Right kidney (tissue), 1 donor: ENCODE results near the gene CCDC178.

Experiments used
- DNase-seq: peaks from one replicate; pipeline ENCODE4 v3.0.0-alpha.2; 2016

The CCDC178 gene

GRCh38 chr18:32911660-32912284 lies 528.7 kb downstream of the CCDC178 start:
- DNase-seq, result no peak

DNA sequence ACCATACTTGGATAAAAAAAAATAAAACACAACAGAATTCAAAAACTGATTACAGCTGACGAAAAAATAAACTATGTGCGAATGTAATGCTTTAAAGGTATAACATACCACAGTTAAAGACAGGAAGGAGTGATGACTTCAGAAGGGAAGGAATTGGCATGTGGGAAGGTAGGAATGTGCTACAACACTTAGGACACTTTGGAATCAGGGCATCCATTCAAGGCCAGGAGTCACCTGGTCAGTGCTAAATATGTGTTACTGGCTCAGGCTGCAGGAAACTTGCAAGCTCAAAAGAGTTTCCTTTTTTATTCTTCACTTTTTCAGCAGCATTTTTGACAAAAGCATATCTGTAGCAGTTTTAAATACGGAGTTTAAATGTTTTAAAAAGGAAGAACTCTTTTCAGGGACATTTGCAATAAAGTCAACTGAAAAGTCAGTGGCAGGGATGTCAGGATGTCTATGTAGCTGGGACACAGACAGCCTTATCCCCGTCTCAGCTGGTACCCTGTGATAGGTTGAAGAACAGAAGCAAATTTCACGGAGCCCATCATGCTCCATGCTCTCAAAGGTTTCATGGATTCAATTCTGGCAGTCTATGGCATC lies 529.7 kb downstream of the CCDC178 start:
- DNase-seq, result no peak

GRCh38 chr18:32909798-32910561 lies 530.5 kb downstream of the CCDC178 start:
- DNase-seq, result no peak

DNA sequence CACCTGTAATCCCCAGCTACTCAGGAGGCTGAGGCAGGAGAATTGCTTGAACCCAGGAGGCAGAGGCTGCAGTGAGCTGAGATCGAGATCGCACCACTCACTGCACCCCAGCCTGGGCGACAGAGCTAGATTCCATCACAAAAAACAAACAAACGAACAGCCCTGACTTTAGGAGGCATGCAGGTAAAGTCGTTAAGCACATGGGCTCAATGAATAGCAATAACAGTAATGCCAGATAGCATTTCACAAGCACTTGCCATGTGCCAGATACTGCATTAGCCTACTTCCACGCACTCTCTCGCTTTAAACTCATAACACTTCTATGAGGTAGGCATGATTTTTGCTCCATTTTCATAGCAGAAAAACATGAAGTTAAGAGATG lies 532.1 kb downstream of the CCDC178 start:
- no peak for DNase-seq

DNA sequence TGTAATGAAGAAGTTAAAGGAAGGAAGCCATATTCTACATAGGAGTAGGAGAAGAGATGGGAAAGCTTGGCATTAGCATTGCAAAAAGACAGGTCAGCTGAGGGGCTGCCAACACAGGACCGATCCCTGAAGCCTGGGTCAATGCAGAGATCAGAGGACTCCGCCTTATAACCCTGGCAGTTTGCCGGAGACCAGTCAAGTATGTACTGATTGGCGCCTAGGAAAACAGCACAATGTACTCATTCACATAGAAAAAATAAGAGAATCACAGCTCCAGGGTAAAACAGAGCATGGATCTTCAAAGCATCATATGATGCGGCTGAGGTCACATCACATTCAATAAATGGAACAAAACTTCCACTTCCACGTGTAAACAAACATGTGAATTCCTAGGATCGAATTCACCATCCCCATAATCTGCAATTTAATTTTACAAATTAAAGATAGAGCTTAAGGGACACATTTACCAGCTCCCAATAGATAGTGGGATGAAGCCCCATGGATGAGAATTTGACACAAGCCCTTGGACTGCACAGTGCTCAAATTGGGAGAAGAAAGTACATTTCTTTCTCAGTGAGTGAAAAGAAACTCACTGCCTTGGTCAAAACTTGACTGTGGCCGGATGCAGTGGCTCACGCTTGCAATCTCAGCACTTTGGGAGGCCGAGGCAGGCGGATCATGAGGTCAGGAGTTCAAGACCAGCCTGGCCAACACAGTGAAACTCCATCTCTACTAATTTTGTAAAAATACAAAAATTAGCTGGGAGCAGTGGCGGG lies 532.7 kb downstream of the CCDC178 start:
- no peak for DNase-seq

DNA sequence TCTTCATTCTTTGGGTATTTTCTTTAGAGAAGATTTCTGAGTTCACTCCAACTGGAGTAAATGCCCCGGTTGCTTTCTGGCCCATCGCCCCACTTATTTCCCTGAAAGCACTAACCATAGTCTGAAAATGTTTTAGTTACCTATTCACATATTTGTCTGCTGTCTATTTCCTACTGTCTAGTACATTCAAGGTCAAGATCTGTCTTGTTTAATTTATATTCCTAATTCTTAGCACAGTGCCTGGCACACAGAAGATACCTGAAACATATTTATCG lies 533.3 kb downstream of the CCDC178 start:
- no peak for DNase-seq

- no peak for DNase-seq
These were observed 533.8 kb downstream of the CCDC178 start for GRCh38 chr18:32906506-32907310.

DNA sequence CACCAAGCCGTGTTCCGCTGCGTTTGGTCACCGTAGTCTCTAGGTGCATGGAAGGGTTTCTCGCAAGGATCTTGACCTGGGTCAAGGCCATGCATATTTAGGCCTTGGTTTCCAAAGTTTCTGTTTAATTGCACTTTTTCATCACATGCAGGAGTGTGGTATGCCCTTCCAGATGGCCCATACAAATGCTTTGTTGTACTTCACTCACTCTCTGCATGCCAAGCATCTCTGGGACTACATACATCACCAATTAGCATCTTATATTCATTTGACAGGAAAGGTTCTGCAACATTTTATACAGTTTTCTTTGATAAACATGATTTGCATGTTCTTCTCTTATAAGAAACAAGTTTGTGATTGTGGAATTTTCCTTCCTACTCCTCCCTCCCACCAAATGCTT lies 534.9 kb downstream of the CCDC178 start:
- no peak for DNase-seq

DNA sequence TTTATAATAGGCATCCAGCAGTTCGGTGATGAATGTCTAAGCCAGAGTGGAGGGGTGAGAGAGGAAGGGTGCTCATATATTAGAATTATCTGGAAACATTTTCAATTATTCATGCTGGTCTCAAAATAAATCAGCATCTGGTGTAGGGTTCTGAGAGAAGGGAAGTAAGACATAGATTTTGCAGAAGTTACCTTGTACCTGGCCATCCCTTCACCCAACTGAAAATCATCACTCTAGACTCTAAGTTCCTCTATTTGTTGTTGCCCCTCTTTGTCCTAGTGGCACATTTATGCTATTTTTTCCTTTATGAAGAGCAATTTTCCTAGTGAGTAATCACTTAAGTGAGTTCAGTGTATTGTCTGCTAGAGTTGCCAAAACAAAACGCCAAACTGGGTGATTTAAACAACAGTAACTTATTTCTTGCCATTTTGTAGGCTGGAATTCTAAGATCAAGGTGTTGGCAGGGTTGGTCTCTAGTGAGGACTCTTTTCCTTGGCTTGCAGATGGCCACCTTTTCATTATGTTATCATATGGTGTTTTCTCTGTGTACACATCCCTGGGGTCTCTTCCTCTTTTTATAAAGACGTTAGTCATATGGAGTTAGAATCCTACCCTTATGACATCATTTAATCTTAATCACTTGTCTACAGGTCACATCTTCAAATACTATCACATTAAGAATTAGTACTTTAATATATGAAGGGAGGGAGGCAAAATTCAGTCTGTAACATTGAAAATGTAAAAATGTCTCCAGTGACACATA lies 537.8 kb downstream of the CCDC178 start:
- no peak for DNase-seq

DNA sequence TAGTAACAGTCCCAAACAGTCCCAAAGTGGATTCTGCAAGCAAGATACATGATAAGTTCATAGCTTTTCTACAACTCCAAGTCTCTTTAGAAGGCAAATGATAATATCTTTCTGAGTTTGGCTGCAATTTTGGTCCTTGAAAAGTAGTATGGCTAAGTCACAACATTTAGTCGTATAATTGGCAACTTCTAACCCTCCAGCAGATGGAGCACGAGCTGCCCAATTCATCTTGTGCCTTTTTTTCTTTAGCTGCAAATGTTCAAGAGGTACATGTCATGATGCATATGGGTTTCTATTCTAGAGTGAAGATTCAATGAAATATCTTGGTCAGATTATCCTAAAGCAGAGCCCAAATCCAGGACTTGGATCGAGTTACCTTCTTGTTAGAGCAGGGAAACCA lies 540.7 kb downstream of the CCDC178 start:
- DNase-seq, result no peak

- DNase-seq, result no peak
These were observed 543.6 kb downstream of the CCDC178 start for GRCh38 chr18:32896776-32897547.

DNA sequence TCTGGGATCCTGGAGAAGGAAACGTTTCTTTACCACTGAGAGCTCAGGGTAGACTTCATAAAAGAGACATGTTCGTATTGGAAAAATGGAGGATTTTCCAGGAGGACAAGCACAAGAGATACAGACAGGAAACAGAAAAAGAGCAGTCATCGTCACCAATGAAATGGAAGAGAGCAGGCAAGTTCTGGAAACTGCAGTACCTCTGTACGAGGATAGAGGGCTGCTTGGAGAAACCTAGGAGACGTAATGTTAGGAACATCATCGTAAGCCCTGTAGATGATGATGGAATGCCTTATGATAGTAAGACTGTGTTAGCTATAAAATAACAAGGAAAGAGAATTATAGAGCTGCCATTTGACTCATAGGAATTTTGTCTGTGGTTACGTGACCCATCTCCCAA lies 546.6 kb downstream of the CCDC178 start:
- DNase-seq, result no peak

GRCh38 chr18:32891797-32892196 lies 548.7 kb downstream of the CCDC178 start:
- DNase-seq, result no peak

DNA sequence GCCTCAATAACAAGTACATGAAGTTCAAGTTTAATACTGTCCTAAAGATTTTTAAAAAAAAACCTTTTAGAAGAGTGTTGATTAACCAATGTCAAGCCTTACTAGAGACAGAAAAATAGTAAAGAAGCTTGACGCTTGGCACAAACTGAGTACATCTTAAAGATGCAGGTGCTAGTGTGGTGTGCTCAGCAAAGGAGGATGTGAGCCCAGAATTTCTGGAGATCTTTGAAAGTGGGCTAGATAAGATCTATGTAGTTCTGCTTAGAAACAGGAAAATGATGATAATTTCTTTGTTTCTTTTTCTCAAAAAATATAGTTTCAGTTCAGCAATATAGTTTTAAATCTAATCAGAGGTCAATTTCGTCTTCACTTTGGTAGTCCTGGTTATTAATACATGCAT lies 549.4 kb downstream of the CCDC178 start:
- no peak for DNase-seq

DNA sequence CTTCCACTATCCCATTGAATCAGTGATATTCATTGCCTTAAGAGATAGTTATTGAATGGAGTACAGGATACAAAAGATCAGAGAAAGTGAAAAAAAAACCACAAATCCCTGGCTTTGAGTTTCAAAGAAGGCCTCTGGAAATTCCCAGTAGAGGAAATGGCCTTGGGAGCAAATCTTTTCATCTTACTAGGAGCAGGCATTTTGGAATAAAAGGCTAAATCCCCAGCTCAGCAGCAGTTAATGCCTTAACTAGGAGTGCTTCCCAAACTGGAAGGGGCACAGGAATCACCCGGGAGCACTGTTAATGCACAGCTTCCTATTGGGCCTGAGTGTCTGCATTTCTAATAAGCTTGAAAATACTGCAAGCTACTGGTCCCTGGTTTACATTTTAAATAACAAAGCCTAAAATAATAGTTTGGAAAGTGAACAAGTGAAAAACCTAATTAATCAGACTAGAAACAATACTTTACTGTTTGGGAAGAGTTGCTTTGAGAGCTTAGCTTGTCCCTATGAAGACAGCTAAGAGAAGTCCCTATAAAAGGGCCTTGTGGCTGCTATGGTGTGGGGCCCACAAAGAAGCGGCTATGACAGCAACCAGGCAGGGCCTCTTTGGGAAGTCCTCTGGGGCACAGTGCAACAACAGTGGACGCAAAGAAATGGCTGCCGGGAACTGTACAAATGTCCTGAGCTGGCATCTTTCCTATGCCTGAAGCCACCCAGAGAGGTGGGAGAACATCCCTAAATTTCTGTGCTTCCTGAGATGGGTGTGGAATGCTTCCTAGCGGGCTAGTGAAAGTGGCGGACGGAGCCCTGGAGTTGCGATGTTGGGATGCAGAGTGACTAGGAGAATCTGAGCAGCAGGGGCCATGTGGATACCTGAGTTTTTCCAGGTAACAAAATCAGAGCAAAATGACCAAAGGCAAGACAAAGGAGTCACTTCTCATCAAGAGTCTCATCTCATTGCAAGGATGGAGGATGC lies 550.6 kb downstream of the CCDC178 start:
- DNase-seq, result no peak

GRCh38 chr18:32888306-32888705 lies 552.2 kb downstream of the CCDC178 start:
- DNase-seq, result peak; percentile 18
